GM21723 (cell line): ENCODE data around the gene CDKL4.
"Not testable (repeated sequence)": the region's sequence is repeated elsewhere in the genome, so short reads cannot be mapped to it uniquely, and the experiment has no call there.

Experiments
- ATAC-seq: cut with Tn5 transposase; IDR thresholded peaks from one replicate; pipeline ENCODE4 v1.9.1; 2021; ENCODE audit warnings: mild to moderate bottlenecking, moderate library complexity; ENCODE audit not compliant: unreplicated experiment

CDKL4 gene

GRCh38 chr2:39234754-39235153 lies 9.0 kb downstream of the CDKL4 start:
- no peak for ATAC-seq

GRCh38 chr2:39232141-39232540 lies 11.6 kb downstream of the CDKL4 start:
- ATAC-seq: no peak

- ATAC-seq: peak; percentile 20
Measured at GRCh38 chr2:39228413-39229209, 15.2 kb downstream of the CDKL4 start.

- peak; percentile 86 for ATAC-seq
Measured at GRCh38 chr2:39227628-39228412, 15.9 kb downstream of the CDKL4 start.

GRCh38 chr2:39225567-39225966 lies 18.2 kb downstream of the CDKL4 start:
- ATAC-seq: no peak

GRCh38 chr2:39223909-39224308 lies 19.9 kb downstream of the CDKL4 start:
- no peak for ATAC-seq

- ATAC-seq: no peak
Measured at GRCh38 chr2:39221459-39221858, 22.3 kb downstream of the CDKL4 start.

- ATAC-seq: no peak
Measured at GRCh38 chr2:39220136-39220535, 23.6 kb downstream of the CDKL4 start.

GRCh38 chr2:39218391-39218790 lies 25.4 kb downstream of the CDKL4 start:
- ATAC-seq: no peak

GRCh38 chr2:39217192-39217550 lies 26.6 kb downstream of the CDKL4 start:
- no peak for ATAC-seq

GRCh38 chr2:39216346-39217191 lies 27.2 kb downstream of the CDKL4 start:
- ATAC-seq: no peak

- no peak for ATAC-seq
Measured at GRCh38 chr2:39215545-39215944, 28.2 kb downstream of the CDKL4 start.

GRCh38 chr2:39213015-39213414 lies 30.8 kb downstream of the CDKL4 start:
- ATAC-seq: no peak

GRCh38 chr2:39210846-39211245 lies 32.9 kb downstream of the CDKL4 start:
- ATAC-seq: no peak

- no peak for ATAC-seq
Measured at GRCh38 chr2:39203382-39203781, 40.4 kb downstream of the CDKL4 start.

GRCh38 chr2:39202639-39203369 lies 41.0 kb downstream of the CDKL4 start:
- no peak for ATAC-seq

- not testable (repeated sequence) for ATAC-seq
Measured at GRCh38 chr2:39197003-39197402, 46.8 kb downstream of the CDKL4 start.

GRCh38 chr2:39194686-39195085 lies 49.1 kb downstream of the CDKL4 start:
- no peak for ATAC-seq

GRCh38 chr2:39188960-39189494 lies 54.7 kb downstream of the CDKL4 start:
- no peak for ATAC-seq

GRCh38 chr2:39183673-39184072 lies 60.1 kb downstream of the CDKL4 start:
- ATAC-seq: no peak
